ENCODE data around the gene GPR78.

GPR78 gene

DNA sequence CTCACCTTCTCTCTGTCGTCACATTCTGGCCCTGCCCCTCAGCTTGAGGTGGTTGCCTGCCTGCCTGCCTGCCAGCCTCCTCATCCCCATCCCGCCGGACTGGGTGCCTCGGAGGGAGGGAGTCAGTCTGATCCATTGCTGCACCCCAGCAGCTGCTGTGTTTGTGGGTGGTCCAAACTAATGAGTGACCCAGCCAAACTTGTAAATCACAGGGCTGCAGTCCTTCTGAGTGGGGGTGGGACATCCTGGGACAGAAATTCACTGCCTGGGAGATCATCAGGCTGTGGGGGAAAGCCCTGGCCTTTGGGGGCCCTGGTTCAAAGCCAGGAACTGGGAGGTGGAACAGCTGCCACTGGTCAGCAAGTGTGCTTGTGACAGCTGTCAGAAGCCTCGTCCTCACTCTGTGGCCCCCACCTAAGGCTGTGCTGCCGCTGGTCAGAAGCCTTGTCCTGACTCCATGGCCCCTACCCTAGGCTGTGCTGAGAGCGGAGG lies 5.6 kb downstream of the GPR78 start:
- TF ChIP-seq, protein P1, sequence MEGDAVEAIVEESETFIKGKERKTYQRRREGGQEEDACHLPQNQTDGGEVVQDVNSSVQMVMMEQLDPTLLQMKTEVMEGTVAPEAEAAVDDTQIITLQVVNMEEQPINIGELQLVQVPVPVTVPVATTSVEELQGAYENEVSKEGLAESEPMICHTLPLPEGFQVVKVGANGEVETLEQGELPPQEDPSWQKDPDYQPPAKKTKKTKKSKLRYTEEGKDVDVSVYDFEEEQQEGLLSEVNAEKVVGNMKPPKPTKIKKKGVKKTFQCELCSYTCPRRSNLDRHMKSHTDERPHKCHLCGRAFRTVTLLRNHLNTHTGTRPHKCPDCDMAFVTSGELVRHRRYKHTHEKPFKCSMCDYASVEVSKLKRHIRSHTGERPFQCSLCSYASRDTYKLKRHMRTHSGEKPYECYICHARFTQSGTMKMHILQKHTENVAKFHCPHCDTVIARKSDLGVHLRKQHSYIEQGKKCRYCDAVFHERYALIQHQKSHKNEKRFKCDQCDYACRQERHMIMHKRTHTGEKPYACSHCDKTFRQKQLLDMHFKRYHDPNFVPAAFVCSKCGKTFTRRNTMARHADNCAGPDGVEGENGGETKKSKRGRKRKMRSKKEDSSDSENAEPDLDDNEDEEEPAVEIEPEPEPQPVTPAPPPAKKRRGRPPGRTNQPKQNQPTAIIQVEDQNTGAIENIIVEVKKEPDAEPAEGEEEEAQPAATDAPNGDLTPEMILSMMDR (IDR thresholded peaks at IDR 0.05; ENCODE audit: insufficient read depth, low read depth, low read length, missing control alignments), result no peak
- H3K4me3 ChIP-seq (ENCODE audit: low read depth, low read length), result no peak overlapping the region
- no peak for DNase-seq (ENCODE audit: low read depth)

DNA sequence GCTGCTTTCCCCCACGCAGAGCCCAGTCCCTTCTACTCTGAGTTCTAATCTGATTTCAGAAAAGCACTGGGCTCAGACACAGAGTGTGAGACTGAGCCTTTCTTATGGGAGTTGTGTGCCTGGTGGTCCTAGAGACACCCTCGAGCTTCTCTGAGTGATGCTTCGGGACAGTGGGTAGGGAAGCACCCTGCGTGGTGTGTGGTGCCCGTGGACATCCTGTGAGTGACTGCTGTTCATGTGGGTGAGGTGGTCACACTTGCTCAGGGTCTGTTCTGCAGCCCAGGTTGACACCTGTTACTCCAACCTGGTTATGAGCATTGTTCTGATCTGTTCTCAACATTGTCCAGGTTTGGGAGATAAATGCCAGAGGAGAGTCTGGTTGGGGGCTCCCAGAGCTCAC lies 6.1 kb downstream of the GPR78 start:
- DNase-seq (ENCODE audit: low read depth), result no peak
- TF ChIP-seq, protein P1 (IDR thresholded peaks at IDR 0.05; ENCODE audit: insufficient read depth, low read depth, low read length, missing control alignments), result no peak
- H3K4me3 ChIP-seq (ENCODE audit: low read depth, low read length), result no peak overlapping the region

DNA sequence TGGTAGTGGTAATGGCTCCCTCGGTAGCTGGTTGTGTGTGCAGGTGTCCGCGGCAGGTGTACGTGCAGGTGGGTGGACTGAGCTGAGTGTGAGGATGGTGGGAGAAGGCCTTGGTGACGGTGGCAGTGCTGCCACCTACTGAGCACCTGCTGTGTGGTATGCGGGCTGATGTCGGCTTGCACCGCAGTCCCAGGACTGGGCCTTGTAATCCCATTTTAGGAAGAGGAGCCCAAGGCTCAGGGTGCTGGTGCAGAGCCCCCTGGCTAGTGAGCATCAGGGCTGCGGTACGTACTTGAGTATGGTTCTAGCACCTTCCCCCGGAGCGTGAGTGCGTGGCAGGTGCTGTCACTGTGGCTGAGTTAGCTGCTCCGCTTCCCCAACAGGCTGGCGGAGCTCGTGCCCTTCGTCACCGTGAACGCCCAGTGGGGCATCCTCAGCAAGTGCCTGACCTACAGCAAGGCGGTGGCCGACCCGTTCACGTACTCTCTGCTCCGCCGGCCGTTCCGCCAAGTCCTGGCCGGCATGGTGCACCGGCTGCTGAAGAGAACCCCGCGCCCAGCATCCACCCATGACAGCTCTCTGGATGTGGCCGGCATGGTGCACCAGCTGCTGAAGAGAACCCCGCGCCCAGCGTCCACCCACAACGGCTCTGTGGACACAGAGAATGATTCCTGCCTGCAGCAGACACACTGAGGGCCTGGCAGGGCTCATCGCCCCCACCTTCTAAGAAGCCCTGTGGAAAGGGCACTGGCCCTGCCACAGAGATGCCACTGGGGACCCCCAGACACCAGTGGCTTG lies 6.7 kb downstream of the GPR78 start:
- H3K4me3 ChIP-seq (ENCODE audit: low read depth, low read length), result no peak overlapping the region
- TF ChIP-seq, protein P1 (IDR thresholded peaks at IDR 0.05; ENCODE audit: insufficient read depth, low read depth, low read length, missing control alignments), result peak; percentile 21
- peak; percentile 19 for DNase-seq (ENCODE audit: low read depth)

DNA sequence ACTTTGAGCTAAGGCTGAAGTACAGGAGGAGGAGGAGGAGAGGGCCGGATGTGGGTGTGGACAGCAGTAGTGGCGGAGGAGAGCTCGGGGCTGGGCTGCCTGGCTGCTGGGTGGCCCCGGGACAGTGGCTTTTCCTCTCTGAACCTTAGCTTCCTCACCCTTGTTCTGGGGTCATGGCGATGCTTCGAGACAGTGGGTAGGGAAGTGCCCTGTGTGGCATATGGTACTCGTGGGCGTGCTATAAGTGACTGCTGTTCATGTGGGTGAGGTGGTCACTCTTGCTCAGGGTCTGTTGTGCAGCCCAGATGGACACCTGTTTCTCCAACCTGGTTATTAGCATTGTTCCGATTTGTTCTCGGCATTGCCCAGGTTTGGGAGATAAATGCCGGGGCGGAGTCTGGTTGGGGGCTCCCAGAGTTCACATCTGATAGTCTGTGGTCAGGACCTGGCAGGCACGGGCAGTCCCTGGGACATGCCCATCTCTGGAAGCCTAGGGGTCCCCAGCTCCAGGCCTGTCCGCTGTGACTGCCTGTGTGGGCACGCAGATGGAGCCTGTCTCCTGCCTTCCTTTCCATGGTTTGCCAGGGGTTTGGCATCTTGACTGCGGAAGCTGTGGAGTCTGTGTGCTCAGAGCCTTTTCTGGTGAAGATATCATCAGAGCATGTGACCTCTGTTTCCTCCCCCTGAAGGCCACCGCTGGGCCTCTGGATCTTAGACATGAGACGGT lies 7.4 kb downstream of the GPR78 start:
- TF ChIP-seq, protein P1 (IDR thresholded peaks at IDR 0.05; ENCODE audit: insufficient read depth, low read depth, low read length, missing control alignments), result no peak
- no peak overlapping the region for H3K4me3 ChIP-seq (ENCODE audit: low read depth, low read length)
- DNase-seq (ENCODE audit: low read depth), result no peak

DNA sequence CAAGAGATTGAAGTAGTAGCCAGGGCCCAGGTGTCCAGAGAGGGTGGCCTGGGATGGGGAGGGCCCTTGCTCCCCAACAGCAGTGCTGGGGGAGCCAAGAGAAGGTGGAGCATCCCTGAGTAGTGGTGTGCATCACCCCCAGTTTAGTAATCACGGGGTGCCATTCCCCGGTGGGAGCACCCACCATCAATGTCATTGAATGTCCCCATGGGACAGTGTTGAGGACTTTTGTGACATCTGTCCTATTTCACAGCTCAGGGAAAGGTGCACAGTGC lies 7.9 kb downstream of the GPR78 start:
- DNase-seq (ENCODE audit: low read depth), result no peak
- no peak overlapping the region for H3K4me3 ChIP-seq (ENCODE audit: low read depth, low read length)
- TF ChIP-seq, protein P1 (IDR thresholded peaks at IDR 0.05; ENCODE audit: insufficient read depth, low read depth, low read length, missing control alignments), result no peak

DNA sequence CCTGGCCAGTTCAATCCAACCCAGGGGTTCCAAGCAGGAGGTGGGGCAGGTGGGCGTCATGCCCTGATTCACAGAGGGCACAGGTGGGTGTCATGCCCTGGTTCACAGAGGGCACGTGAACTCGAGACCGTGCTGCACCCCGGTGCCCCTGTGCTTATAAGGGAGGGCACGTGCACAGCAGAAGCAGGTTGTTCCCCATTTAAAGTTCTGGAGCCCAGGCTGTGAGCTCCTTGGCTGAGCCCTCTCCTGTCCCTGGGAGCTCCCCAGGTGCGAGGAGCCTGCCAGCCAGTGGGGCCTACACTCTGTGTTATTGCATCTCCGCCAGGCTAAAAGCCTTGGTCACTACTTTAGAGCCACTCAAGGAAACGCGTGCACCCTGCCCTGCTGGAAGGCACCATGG lies 9.1 kb downstream of the GPR78 start:
- TF ChIP-seq, protein P1 (IDR thresholded peaks at IDR 0.05; ENCODE audit: insufficient read depth, low read depth, low read length, missing control alignments), result no peak
- no peak overlapping the region for H3K4me3 ChIP-seq (ENCODE audit: low read depth, low read length)
- DNase-seq (ENCODE audit: low read depth), result no peak
